WTC11 (cell line): ENCODE results near the gene HLA-DOB.

Experiments used
- CREB1 ChIP-seq: sonication (generic); formaldehyde crosslinking; IDR thresholded peaks from 2 replicates; pipeline ENCODE4 v1.8.0; 2023; ENCODE audit warnings: mild to moderate bottlenecking, missing genetic modification reagents
- MAX ChIP-seq: sonication (generic); formaldehyde crosslinking; IDR thresholded peaks from 2 replicates; pipeline ENCODE4 v1.8.0; 2022; ENCODE audit warnings: mild to moderate bottlenecking, missing genetic modification reagents
- NR1H2 ChIP-seq: sonication (generic); formaldehyde crosslinking; IDR thresholded peaks from 2 replicates; pipeline ENCODE4 v1.9.0; 2021; ENCODE audit warnings: mild to moderate bottlenecking, moderate library complexity, missing genetic modification reagents
- OVOL2 ChIP-seq: fragments of 250-450 bp; sonication (Bioruptor Pico); IDR thresholded peaks from 2 replicates; pipeline ENCODE4 v1.9.0; 2021; ENCODE audit warnings: mild to moderate bottlenecking, borderline replicate concordance
- SMAD3 ChIP-seq: sonication (generic); formaldehyde crosslinking; IDR thresholded peaks from 2 replicates; pipeline ENCODE4 v1.8.0; 2022; ENCODE audit warnings: missing genetic modification reagents, mild to moderate bottlenecking, borderline replicate concordance
- SMAD4 ChIP-seq: sonication (generic); formaldehyde crosslinking; IDR thresholded peaks from 2 replicates; pipeline ENCODE4 v1.8.0; 2022; ENCODE audit warnings: mild to moderate bottlenecking, missing genetic modification reagents
- STAT6 ChIP-seq: sonication (generic); formaldehyde crosslinking; conservative IDR thresholded peaks from 2 replicates; pipeline ENCODE4 v1.8.1; 2023; ENCODE audit warnings: mild to moderate bottlenecking, low read depth, missing genetic modification reagents, moderate library complexity
- TEAD4 ChIP-seq: sonication (generic); formaldehyde crosslinking; IDR thresholded peaks from 2 replicates; pipeline ENCODE4 v1.8.0; 2022; ENCODE audit warnings: mild to moderate bottlenecking, missing genetic modification reagents
- ZNF423 ChIP-seq: fragments of 250-450 bp; sonication (Bioruptor Pico); IDR thresholded peaks from 2 replicates; pipeline ENCODE4 v2.1.2; 2022; ENCODE audit warnings: mild to moderate bottlenecking, moderate library complexity
- TF ChIP-seq, protein P1 (sequence below): fragments of 200-600 bp; IDR thresholded peaks from 2 replicates; pipeline ENCODE4 v1.8.0; 2022; ENCODE audit warnings: antibody characterized with exemption
- TF ChIP-seq, protein P2 (sequence below): sonication (generic); formaldehyde crosslinking; IDR thresholded peaks from 2 replicates; pipeline ENCODE4 v1.8.1; 2022; ENCODE audit warnings: low read depth, missing genetic modification reagents, borderline replicate concordance
- TF ChIP-seq, protein P3 (sequence below): sonication (generic); formaldehyde crosslinking; IDR thresholded peaks from 2 replicates; pipeline ENCODE4 v1.8.0; 2022; ENCODE audit warnings: mild to moderate bottlenecking, missing genetic modification reagents
- TF ChIP-seq, protein P4 (sequence below): fragments of 250-450 bp; sonication (Bioruptor Pico); IDR thresholded peaks from 2 replicates; pipeline ENCODE4 v1.8.0; 2021; ENCODE audit warnings: mild to moderate bottlenecking
- TF ChIP-seq, protein P5 (sequence below): sonication (generic); formaldehyde crosslinking; IDR thresholded peaks from 2 replicates; pipeline ENCODE4 v1.8.1; 2023; ENCODE audit warnings: mild to moderate bottlenecking, moderate library complexity, missing genetic modification reagents

GRCh38 chr6:32775071-32775470 is 41.7 kb downstream of the HLA-DOB start:
- TF ChIP-seq, protein P1, sequence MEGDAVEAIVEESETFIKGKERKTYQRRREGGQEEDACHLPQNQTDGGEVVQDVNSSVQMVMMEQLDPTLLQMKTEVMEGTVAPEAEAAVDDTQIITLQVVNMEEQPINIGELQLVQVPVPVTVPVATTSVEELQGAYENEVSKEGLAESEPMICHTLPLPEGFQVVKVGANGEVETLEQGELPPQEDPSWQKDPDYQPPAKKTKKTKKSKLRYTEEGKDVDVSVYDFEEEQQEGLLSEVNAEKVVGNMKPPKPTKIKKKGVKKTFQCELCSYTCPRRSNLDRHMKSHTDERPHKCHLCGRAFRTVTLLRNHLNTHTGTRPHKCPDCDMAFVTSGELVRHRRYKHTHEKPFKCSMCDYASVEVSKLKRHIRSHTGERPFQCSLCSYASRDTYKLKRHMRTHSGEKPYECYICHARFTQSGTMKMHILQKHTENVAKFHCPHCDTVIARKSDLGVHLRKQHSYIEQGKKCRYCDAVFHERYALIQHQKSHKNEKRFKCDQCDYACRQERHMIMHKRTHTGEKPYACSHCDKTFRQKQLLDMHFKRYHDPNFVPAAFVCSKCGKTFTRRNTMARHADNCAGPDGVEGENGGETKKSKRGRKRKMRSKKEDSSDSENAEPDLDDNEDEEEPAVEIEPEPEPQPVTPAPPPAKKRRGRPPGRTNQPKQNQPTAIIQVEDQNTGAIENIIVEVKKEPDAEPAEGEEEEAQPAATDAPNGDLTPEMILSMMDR, result no peak
- TF ChIP-seq, protein P2, sequence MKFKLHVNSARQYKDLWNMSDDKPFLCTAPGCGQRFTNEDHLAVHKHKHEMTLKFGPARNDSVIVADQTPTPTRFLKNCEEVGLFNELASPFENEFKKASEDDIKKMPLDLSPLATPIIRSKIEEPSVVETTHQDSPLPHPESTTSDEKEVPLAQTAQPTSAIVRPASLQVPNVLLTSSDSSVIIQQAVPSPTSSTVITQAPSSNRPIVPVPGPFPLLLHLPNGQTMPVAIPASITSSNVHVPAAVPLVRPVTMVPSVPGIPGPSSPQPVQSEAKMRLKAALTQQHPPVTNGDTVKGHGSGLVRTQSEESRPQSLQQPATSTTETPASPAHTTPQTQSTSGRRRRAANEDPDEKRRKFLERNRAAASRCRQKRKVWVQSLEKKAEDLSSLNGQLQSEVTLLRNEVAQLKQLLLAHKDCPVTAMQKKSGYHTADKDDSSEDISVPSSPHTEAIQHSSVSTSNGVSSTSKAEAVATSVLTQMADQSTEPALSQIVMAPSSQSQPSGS (CRISPR knock-in tag), result no peak
- no peak for TF ChIP-seq OVOL2 (CRISPR knock-in tag)
- TF ChIP-seq, protein P3, sequence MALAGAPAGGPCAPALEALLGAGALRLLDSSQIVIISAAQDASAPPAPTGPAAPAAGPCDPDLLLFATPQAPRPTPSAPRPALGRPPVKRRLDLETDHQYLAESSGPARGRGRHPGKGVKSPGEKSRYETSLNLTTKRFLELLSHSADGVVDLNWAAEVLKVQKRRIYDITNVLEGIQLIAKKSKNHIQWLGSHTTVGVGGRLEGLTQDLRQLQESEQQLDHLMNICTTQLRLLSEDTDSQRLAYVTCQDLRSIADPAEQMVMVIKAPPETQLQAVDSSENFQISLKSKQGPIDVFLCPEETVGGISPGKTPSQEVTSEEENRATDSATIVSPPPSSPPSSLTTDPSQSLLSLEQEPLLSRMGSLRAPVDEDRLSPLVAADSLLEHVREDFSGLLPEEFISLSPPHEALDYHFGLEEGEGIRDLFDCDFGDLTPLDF (CRISPR knock-in tag), result no peak
- no peak for TF ChIP-seq STAT6 (CRISPR knock-in tag)
- TF ChIP-seq TEAD4 (CRISPR knock-in tag), result no peak
- TF ChIP-seq, protein P4, sequence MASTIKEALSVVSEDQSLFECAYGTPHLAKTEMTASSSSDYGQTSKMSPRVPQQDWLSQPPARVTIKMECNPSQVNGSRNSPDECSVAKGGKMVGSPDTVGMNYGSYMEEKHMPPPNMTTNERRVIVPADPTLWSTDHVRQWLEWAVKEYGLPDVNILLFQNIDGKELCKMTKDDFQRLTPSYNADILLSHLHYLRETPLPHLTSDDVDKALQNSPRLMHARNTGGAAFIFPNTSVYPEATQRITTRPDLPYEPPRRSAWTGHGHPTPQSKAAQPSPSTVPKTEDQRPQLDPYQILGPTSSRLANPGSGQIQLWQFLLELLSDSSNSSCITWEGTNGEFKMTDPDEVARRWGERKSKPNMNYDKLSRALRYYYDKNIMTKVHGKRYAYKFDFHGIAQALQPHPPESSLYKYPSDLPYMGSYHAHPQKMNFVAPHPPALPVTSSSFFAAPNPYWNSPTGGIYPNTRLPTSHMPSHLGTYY, result no peak
- no peak for TF ChIP-seq NR1H2 (CRISPR knock-in tag)
- no peak for TF ChIP-seq SMAD4 (CRISPR knock-in tag)
- TF ChIP-seq CREB1 (CRISPR knock-in tag), result no peak
- TF ChIP-seq SMAD3 (CRISPR knock-in tag), result no peak
- TF ChIP-seq MAX (CRISPR knock-in tag), result no peak
- TF ChIP-seq, protein P5, sequence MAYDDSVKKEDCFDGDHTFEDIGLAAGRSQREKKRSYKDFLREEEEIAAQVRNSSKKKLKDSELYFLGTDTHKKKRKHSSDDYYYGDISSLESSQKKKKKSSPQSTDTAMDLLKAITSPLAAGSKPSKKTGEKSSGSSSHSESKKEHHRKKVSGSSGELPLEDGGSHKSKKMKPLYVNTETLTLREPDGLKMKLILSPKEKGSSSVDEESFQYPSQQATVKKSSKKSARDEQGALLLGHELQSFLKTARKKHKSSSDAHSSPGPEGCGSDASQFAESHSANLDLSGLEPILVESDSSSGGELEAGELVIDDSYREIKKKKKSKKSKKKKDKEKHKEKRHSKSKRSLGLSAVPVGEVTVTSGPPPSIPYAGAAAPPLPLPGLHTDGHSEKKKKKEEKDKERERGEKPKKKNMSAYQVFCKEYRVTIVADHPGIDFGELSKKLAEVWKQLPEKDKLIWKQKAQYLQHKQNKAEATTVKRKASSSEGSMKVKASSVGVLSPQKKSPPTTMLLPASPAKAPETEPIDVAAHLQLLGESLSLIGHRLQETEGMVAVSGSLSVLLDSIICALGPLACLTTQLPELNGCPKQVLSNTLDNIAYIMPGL (CRISPR knock-in tag), result no peak
- no peak for TF ChIP-seq ZNF423 (CRISPR knock-in tag)
